Upper lobe of left lung (tissue), 4 donors: ENCODE results near the gene OR2T10.
"Not testable (repeated sequence)": the region's sequence is repeated elsewhere in the genome, so short reads cannot be mapped to it uniquely, and the experiment has no call there.

ENCODE experiments used
- EP300 ChIP-seq, 4 donors: sonication (generic); formaldehyde crosslinking; IDR thresholded peaks; one replicate each; pipeline ENCODE4 v1.5.1; 2017; ENCODE audit warnings: antibody characterized with exemption in 4 of 4, control low read depth in 2 of 4
- POLR2A ChIP-seq, 4 donors: fragments of 450-650 bp; IDR thresholded peaks; one replicate each; pipeline ENCODE4 v1.5.1; 2016 to 2017; ENCODE audit warnings: antibody characterized with exemption in 4 of 4, mild to moderate bottlenecking in 2 of 4
- POLR2AphosphoS5 ChIP-seq, 2 donors: sonication (generic); formaldehyde crosslinking; IDR thresholded peaks; one replicate each; pipeline ENCODE4 v1.5.1; 2017; ENCODE audit warnings: antibody characterized with exemption in 2 of 2
- TF ChIP-seq, protein P1 (sequence below), 6 experiments: fragments of 450-650 bp in 4 of 6; fragments of 200-600 bp in 2 of 6; sonication (generic) in 2 of 6; IDR thresholded peaks; one replicate each; pipeline ENCODE4 v1.5.1; 2016 to 2019; ENCODE audit warnings: antibody characterized with exemption in 6 of 6

DNA sequence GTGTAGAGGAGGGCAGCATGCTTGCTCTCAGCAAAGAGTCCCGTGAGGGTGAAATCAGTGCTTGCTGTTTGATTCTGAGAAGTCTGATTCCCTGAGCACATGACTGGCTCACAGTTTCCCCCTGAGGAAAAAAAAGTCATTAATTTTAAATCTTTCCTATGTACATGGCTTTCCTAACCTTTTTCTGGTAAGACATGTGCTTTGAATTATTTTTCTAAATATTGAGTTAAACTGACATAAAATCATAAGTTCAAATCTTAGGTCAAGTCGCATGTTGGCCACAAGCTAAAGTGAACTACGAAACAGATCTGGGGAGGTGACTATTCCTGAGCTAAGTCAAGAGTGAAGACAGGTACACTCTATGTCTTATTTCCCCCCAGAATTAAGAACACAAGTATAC lies 22.8 kb downstream of the OR2T10 start, which contains the start of gene OR2T34:
- TF ChIP-seq, protein P1, sequence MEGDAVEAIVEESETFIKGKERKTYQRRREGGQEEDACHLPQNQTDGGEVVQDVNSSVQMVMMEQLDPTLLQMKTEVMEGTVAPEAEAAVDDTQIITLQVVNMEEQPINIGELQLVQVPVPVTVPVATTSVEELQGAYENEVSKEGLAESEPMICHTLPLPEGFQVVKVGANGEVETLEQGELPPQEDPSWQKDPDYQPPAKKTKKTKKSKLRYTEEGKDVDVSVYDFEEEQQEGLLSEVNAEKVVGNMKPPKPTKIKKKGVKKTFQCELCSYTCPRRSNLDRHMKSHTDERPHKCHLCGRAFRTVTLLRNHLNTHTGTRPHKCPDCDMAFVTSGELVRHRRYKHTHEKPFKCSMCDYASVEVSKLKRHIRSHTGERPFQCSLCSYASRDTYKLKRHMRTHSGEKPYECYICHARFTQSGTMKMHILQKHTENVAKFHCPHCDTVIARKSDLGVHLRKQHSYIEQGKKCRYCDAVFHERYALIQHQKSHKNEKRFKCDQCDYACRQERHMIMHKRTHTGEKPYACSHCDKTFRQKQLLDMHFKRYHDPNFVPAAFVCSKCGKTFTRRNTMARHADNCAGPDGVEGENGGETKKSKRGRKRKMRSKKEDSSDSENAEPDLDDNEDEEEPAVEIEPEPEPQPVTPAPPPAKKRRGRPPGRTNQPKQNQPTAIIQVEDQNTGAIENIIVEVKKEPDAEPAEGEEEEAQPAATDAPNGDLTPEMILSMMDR (IDR thresholded peaks at IDR 0.05), result not testable (repeated sequence)
- TF ChIP-seq EP300, POLR2A, POLR2AphosphoS5 (IDR thresholded peaks at IDR 0.05): not testable (repeated sequence)
